Measurements from ENCODE around the gene MET. TPM values are rescaled to one million over a fixed set of nuclear protein-coding genes. Genes with fewer than 3 reads are reported as not detected.
"Not testable (repeated sequence)": the region's sequence is repeated elsewhere in the genome, so short reads cannot be mapped to it uniquely, and the experiment has no call there.

Gene MET
- total RNA-seq, 1 experiment from 2014 or later = 62.1 TPM

DNA sequence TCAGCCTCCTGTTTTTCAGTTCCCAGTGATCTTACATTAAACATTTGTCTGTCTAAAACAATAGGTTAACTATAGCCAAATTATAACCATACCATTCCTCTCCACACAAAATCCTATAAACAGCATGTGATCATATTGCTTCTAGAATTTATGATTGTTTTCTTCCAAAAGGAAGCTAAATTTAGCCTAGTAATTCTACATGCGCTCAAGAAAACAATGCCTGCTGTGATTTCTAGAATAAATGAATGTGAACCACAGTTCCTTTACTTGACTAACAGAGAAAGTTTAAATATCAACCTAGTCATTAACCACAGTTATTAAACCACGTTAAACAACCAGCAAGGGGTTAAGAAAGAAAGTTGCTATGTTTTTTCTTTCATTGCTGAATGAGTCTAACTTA is 26.4 kb downstream of the MET start:
- DNase-seq (ENCODE audit: low read depth) = no peak

DNA sequence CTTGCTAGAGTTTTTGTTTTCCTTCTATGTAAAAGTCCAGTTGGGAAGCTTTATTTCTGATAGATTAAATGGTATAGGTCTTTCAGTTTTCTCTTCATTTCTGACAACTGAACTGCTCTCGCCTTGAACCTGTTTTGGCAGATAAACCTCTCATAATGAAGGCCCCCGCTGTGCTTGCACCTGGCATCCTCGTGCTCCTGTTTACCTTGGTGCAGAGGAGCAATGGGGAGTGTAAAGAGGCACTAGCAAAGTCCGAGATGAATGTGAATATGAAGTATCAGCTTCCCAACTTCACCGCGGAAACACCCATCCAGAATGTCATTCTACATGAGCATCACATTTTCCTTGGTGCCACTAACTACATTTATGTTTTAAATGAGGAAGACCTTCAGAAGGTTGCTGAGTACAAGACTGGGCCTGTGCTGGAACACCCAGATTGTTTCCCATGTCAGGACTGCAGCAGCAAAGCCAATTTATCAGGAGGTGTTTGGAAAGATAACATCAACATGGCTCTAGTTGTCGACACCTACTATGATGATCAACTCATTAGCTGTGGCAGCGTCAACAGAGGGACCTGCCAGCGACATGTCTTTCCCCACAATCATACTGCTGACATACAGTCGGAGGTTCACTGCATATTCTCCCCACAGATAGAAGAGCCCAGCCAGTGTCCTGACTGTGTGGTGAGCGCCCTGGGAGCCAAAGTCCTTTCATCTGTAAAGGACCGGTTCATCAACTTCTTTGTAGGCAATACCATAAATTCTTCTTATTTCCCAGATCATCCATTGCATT is 27.1 kb downstream of the MET start:
- no peak for DNase-seq (ENCODE audit: low read depth)

DNA sequence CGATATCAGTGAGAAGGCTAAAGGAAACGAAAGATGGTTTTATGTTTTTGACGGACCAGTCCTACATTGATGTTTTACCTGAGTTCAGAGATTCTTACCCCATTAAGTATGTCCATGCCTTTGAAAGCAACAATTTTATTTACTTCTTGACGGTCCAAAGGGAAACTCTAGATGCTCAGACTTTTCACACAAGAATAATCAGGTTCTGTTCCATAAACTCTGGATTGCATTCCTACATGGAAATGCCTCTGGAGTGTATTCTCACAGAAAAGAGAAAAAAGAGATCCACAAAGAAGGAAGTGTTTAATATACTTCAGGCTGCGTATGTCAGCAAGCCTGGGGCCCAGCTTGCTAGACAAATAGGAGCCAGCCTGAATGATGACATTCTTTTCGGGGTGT is 27.7 kb downstream of the MET start:
- no peak for DNase-seq (ENCODE audit: low read depth)

DNA sequence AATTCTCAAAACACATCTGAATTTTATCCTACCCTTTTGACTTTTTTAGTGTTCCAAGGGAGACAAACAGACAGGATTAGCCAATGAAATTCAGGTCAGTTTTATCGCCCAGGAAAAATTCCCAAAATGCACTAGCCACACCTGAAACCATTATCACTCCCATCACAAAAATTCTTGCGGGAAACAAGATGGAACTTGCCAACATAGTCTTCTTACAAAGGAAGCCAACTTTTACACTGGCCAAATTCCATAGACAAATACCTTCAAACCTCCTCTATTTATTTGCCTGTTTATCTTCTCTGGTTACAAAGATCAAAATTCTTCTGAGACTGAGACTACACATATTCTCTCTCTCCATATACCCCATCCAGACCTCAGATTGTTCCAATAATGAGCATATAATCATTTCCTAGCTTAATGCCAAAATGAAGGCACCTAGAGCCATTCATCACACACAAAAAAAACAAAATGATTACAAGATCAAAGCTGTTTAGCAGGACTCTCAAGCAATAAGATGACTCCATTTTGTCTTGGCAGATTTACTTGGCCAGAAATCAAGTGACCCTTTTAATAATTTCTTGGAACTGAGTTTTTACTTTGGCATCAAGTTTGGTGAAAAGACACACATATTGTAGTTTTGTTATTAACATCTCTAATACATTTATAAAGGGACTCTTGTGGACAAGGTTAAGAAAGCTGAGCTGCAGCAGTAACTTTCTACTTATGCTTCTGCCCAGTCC is 30.2 kb downstream of the MET start:
- no peak for DNase-seq (ENCODE audit: low read depth)

DNA sequence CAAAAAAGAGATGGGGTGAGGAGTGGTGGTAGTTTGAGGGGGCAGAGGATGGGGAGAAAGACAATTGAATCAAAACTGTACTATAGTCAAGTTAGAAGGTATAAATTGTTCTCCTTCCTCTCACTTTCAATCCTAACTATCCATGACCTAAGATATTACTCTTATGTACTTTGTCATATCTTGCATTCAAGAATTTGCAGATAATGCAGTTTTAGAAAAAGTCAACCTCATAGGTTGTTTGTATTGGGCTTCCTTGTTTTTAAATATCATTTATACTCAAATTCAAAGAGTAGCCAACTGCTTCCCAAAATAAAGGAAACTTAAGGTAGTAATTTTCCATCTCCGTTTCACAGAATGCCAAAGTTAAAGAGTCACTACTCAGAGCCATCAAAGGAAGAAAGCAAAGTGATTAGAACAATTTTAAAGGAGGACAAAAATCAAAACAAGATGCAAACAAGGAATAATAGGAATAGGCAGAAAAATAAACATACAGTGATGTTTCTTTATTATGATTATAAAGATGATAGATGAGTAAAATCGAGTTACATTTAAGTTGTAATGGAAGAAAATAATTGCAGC is 32.7 kb downstream of the MET start:
- no peak for DNase-seq (ENCODE audit: low read depth)

DNA sequence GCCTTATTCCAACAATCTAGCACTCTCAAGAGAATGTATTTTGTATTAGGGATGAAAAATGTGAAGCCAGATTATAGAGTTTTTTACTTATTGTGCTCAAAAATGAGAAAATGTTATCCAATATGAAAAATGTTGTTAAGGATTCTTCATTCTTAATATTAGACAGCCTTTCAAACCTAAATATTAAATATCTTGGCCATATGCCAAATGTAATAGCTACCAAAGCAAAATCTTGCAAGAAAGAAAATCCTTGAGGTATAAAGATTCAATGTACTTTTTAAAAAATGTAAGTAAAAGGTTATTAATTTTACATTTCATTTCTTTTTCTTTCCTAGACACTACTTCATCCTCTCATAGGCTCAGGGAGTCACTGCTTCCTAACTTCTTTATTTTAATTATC is 33.4 kb downstream of the MET start:
- DNase-seq (ENCODE audit: low read depth) = no peak

DNA sequence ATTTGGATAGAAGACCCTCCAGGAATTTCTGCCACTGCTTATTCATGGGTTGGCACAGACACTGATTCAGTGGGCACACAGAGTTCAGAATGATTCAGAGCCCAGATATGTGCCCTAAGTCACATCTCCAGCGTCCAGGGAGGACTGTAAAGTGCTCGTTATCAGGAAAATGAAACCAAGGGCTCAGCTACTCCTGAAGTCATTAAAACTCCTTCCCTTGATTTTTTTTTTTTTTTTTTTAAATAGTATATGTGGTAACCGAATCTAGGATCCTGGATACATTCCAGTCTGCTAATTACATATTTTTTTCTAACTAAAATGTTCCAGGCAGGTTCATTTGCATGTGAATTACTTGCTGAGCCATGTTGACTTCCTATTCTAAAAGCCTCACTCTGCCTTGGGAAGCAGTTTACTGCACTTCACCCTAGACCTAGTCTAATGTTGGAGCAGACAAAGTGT is 34.7 kb downstream of the MET start:
- peak; percentile 88 for DNase-seq (ENCODE audit: low read depth)

DNA sequence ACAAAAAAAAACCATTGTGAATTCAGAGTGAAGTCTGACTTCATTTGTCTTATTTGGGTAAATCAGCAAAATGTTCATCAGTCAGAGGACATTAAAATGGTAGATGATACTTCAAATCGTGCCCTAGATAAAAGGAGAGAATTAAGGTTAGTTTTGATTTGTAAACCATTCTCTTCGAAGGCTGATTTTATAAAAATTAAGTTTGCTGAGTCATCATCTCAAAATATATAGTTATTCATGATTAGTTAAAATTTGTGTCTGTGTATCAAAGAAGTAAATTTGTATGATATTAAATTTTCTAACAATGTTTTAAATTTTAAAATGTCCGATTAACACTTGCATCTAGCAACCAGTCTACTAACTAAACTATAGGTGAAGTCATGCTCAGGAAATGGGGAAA is 35.3 kb downstream of the MET start:
- no peak for DNase-seq (ENCODE audit: low read depth)

DNA sequence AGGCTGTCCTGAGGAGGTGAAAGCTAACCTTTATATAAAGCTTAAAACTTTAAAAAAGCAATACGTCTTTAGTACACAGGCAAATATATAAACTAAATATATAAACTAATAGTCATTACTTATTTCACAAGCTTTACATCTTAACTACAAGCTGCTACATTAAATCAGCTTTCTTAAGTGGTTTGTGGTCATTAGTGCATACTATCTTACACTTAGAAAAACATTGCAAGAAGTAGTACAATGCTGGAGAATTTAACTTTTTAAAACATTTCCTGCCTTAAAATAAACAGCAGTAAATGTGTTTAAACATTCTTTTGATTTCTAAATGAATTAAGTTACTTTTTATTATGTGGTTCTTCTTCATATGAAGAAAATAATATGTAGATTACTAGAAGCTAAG is 36.3 kb downstream of the MET start:
- DNase-seq (ENCODE audit: low read depth) = no peak

DNA sequence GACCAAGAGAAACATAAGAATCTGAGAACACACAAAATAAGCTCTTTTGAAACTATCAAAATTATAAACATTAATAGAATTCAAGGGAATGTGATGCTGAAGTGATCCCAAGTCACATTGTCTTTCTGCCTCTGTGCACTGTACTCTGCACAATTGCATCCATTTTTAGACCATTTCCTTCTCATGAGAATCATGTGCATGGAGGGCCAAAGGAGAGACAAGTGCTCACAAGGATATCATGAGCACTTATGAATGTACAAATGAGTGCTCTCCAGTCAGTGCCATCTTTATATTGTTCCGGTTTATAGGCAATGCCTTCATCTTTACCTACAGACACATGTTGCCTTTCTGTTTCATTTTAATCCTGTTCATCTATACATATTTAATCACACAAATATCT is 36.9 kb downstream of the MET start:
- no peak for DNase-seq (ENCODE audit: low read depth)

DNA sequence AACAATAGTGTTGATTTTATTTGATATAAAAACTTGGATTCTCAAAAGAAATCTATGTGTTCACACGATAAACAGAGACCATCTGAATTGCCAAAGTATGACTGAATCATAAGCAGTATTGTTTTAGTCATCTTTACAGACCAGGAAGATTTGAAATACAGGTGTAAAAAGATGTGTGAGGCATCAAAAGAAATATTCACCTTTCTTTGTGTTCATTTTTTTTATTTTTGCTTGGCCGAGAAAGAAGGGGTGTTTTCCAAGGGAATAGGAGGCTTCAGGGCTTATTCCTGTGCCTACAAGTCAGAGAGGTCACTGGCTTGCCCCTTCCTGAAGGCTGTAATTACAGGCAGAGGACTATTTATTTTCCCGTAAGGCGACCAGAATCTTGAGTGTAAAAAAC is 37.3 kb downstream of the MET start:
- DNase-seq (ENCODE audit: low read depth) = no peak

DNA sequence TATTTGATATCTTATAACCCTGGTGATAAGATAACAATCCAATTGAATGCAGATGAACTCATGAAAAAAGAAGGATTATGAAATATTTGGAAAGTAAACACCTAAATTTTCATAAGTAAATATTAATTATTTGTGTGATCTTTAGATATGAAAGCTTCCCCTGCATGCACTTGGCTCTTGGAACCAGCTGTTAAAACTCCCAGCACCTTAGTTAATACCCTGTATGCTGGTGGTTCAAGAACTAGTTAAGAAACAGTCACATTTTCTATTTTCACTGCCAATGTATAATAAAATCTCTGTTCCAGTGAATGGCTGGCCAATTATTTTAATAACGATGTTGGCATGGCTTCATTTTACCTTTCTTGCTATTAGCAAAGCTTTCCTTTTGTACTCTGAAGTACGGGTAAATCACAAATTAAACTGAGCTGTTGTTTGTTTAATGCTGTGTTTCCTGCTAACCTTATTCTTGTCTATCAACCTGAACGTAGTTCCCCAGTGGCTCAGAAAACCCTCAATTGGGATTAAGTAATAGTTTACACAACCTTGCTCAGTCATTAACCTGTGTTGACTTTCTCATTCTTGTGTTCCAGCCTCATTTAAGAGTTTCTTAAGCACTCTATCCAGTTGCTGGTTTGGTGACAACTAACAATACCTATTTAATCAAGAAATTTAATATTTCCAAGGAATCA is 38.9 kb downstream of the MET start:
- no peak for DNase-seq (ENCODE audit: low read depth)

DNA sequence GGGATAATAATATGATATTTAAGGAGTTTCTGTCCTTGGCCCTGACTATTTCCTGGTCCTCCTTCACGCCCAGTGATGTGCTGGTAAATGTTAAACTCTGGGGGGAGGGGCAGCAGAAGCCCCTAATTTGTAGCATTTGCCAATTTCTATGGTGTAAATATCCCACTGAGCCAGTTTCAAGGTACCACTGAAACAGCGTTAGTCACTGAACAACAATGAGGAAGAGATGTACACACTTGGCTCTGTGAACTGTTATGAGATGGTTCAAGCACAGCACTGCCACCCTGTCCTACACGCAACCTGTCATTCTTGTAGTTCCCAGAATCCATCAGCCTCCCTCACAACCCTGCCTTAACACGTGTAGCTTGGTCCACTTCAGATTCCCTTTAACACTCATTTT is 39.8 kb downstream of the MET start:
- no peak for DNase-seq (ENCODE audit: low read depth)

DNA sequence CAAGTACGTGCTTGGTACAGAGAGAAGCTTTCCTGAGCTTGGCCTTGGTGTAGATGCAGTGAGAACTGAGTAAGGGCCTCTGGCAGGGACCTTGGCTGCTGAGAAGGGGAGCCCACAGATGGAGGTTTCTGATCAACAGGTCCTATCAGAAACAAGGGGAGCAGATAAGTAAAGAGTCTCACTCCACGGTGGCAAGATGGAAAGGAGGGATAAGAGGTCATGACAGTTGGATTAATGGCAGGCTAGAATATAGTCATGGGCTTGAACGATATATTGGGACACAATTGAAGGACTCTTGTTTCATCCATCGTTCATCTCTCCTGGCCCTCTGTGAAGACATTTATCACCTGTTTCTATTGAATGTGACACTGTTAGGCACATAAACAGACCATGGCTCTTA is 41.5 kb downstream of the MET start:
- DNase-seq (ENCODE audit: low read depth) = no peak

DNA sequence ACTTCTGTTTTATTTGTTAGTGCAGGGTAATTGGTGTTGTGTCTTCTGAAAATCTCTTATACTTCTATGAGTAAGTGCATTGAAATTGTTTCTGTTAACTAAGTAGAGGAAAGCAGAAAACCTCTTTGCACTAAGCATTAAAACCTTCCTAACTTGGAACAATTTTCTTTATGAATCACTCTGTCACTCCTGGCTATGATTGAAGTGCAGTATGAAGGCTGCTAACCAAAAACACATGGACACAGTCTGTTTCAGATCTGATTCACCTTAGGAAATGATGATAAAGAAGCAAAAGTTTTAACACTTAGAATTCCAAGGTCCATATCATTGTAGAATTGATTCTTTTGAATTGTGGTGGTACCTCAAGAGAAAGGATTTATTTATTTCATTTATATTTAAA is 41.9 kb downstream of the MET start:
- peak; percentile 89 for DNase-seq (ENCODE audit: low read depth)

DNA sequence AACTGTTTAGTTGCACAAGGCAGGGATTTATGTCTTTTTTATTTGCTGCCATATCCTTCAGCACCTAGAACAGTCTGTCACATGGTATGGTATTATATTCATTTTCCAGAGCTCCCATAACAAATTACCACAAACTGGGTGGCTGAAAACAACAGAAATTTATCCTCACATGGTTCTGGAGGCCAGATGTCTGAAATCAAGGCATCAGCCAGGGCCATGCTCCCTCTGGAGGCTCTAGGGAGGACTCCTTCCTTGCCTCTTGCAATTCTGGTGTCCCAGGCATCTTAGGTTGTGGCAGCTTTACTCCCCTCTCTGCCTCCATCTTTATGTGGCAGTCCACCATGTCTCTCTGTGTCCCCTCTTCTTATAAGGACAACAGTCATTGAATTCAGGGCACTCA is 43.1 kb downstream of the MET start:
- DNase-seq (ENCODE audit: low read depth) = peak; percentile 73

DNA sequence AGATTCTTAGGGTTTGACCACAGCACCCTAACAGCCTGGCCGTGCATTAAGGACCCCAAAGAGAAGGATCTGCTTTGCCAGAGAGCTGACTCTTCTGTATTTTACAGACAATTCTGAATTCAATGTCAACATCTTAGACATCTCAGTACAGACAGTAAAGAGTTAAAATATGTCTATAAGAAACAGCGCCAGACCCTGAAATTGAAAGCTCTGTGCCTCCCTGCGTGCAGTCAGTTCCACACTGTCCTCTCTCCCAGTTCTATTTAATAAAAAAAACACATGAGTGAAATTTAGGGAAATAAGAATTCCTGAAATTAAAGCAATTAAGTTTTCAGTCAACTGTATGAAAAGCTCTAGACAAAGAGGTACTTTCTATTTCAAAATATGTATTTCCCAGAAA is 45.1 kb downstream of the MET start:
- no peak for DNase-seq (ENCODE audit: low read depth)

DNA sequence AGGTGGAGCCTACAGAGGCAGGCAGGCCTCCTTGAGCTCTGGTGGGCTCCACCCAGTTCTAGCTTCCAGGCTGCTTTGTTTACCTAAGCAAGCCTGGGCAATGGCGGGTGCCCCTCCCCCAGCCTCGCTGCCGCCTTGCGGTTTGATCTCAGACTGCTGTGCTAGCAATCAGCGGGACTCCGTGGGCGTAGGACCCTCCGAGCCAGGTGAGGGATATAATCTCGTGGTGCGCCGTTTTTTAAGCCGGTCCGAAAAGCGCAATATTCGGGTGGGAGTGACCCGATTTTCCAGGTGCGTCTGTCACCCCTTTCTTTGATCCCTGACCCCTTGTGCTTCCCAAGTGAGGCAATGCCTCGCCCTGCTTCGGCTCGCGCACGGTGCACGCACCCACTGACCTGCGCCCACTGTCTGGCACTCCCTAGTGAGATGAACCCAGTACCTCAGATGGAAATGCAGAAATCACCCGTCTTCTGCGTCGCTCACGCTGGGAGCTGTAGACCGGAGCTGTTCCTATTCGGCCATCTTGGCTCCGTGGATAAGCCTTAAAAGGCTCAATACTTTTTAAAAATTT is 52.0 kb downstream of the MET start:
- DNase-seq (ENCODE audit: low read depth) = not testable (repeated sequence)

DNA sequence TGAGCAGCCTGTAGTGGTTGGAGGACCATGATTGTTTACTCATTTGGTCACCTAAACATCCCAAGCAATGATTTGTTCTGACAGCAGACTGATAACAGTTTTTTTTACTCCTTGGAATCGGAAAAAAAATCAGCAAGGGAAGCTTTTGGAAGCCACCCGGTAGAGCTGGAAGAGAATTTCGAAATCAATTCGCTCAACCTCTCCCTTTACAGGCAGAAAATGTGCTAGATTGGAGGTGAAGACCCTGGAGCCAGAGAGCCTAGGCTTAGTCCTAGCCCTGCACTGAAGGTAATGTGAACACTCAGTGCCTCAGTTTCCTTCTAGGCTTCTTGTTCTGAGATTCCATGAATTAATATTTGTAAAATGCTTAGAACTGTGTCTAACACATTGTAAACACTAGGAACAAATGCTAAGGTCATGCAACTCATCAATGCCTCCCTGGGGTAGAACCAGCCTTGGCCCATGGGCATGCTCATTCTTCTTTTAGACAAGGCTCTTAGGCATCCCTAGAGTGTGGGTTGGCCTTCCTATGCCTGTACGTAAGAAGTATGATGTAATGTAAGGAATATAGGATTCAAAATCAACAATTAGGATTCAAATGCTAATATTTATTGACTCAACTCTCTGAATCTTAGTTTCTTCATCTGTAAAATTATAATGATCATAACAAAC is 52.7 kb downstream of the MET start:
- no peak for DNase-seq (ENCODE audit: low read depth)

DNA sequence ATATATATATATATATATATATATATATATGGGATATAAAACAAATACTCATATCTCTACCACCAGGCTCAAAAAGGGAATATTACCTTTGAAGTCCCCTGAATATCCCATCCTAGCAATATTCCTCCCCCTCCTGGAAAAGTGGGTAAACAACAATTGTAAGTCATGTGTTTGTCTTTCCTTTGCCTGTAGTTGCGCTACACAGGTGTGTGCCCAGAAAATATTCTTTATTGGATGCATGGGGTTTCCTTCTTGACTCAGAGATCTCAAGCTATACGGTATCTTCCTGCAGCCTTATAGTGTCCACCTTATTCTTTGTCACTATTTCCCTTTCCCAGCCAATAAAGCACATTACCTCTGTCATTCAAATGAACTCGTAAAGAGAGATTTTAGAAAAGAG is 54.2 kb downstream of the MET start:
- DNase-seq (ENCODE audit: low read depth) = no peak

DNA sequence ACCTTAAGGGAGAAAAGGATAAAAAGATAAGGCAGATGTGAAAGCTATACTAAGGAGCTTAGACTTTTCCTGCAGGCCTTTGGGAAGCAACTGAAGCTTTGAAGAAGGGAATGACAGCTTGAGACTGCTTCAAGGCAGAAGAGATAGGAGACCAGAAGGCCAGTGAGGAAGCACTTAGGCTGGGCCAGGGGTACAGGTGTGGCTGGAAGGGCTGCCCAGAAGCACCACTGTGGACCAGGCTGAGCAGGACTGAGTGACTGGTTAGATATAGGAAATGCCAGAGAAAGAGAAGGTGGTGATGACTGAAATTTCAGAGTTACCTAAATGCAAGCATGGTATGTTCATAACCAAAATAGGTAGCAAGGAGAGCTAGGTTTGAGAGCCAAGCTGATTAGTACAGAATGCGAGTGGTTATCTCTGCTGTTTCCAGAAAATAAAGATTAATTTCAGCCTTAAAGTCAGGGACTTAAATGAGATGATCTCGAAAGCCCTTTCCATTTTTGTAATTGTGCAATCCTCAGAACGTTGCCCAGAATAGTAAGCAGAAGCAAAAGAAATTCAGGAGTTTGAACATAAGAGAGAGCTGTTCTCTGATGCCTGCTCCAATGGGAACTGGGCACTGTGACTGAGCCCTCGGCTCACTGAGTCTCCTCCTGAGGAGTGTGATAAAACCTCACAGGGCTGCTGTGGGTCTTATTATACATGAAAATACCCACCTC is 54.9 kb downstream of the MET start:
- DNase-seq (ENCODE audit: low read depth) = no peak

Data from RPMI7951 (cell line).